Ishikawa (cell line): ENCODE results near the gene EBF4.

Experiments used
- CEBPB ChIP-seq: IDR thresholded peaks from 2 replicates; pipeline ENCODE4 v1.6.1; 2012
- CREB1 ChIP-seq: IDR thresholded peaks from 2 replicates; pipeline ENCODE4 v1.6.1; 2012; ENCODE audit warnings: low read depth
- EGR1 ChIP-seq: IDR thresholded peaks from 2 replicates; pipeline ENCODE4 v1.6.1; 2012
- EP300 ChIP-seq: IDR thresholded peaks from 2 replicates; pipeline ENCODE4 v1.6.1; 2012; ENCODE audit warnings: borderline replicate concordance
- FOXM1 ChIP-seq: IDR thresholded peaks from 2 replicates; pipeline ENCODE4 v1.6.1; 2012; ENCODE audit warnings: low read depth, borderline replicate concordance
- MAX ChIP-seq: IDR thresholded peaks from 2 replicates; pipeline ENCODE4 v1.6.1; 2012
- NFIC ChIP-seq: IDR thresholded peaks from 2 replicates; pipeline ENCODE4 v1.6.1; 2012
- RAD21 ChIP-seq: IDR thresholded peaks from 2 replicates; pipeline ENCODE4 v1.6.1; 2012; ENCODE audit warnings: low read depth
- REST ChIP-seq: IDR thresholded peaks from 2 replicates; pipeline ENCODE4 v1.6.1; 2012; ENCODE audit warnings: low read depth, mild to moderate bottlenecking
- TAF1 ChIP-seq: IDR thresholded peaks from 2 replicates; pipeline ENCODE4 v1.6.1; 2012; ENCODE audit warnings: low read depth, mild to moderate bottlenecking
- TCF12 ChIP-seq: IDR thresholded peaks from 2 replicates; pipeline ENCODE4 v1.6.1; 2012; ENCODE audit warnings: low read depth
- TEAD4 ChIP-seq: IDR thresholded peaks from 2 replicates; pipeline ENCODE4 v1.6.1; 2012
- USF1 ChIP-seq: IDR thresholded peaks from 2 replicates; pipeline ENCODE4 v1.6.1; 2012
- YY1 ChIP-seq: IDR thresholded peaks from 2 replicates; pipeline ENCODE4 v1.6.1; 2012; ENCODE audit warnings: low read depth
- ZBTB7A ChIP-seq: IDR thresholded peaks from 2 replicates; pipeline ENCODE4 v1.6.1; 2012; ENCODE audit warnings: low read depth

EBF4 gene

GRCh38 chr20:2757969-2758368 lies 65.4 kb downstream of the EBF4 start:
- no peak for TF ChIP-seq CREB1
- TF ChIP-seq YY1, result no peak
- no peak for TF ChIP-seq TAF1
- no peak for TF ChIP-seq FOXM1
- no peak for TF ChIP-seq TCF12
- TF ChIP-seq CEBPB, result no peak
- no peak for TF ChIP-seq MAX
- TF ChIP-seq EGR1, result no peak
- no peak for TF ChIP-seq TEAD4
- TF ChIP-seq ZBTB7A, result no peak
- TF ChIP-seq USF1, result no peak
- TF ChIP-seq RAD21, result no peak
- no peak for TF ChIP-seq EP300
- no peak for TF ChIP-seq REST
- no peak for TF ChIP-seq NFIC

DNA sequence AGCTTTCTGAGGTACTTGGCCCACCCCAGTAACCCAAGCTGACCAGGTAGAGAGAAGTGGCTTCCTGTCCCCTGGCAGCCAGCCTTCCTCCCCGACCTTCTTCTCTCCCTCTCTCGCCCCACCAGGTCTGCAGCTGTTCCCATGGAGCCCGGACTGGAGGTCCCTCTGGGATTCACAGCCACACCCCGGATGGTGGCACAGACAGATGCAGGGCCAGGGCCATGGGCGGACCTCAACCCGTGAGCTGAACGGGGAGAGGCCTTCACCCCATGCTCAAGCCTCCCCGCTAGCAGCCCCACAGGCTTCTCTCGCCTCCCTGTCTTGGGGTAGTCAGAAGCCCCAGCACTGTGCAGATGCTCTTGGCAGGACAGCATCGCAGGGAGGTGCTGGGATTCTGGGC lies 66.6 kb downstream of the EBF4 start:
- TF ChIP-seq CEBPB (no peak), RAD21 (no peak), TCF12 (no peak), USF1 (no peak), TAF1 (no peak), NFIC (no peak), ZBTB7A (no peak), EGR1 (no peak), CREB1 (no peak), FOXM1 (no peak), MAX (no peak), YY1 (no peak), TEAD4 (no peak), REST (no peak), EP300 (no peak)

- TF ChIP-seq RAD21 (no peak), FOXM1 (no peak), EP300 (no peak), USF1 (no peak), TEAD4 (no peak), CREB1 (no peak), ZBTB7A (no peak), TAF1 (no peak), CEBPB (no peak), TCF12 (no peak), YY1 (no peak), MAX (no peak), EGR1 (no peak), NFIC (no peak), REST (no peak)
These were observed 67.2 kb downstream of the EBF4 start for GRCh38 chr20:2759603-2760296.
